ENCODE measurements around the gene FANCC. TPM values are rescaled to one million over a fixed set of nuclear protein-coding genes. Genes with fewer than 3 reads are reported as not detected.

The FANCC gene
- total and polyA plus RNA-seq, 2 of the 4 experiments (the other 2 are of a cell fraction): 4.7 to 6.3 TPM

- Histone ChIP-seq H3K56ac (ENCODE audit: extremely low read depth, insufficient read depth, low read length) (no peak overlapping the region), H3K4me2 (ENCODE audit: low read depth, low read length) (no peak overlapping the region), H2BK15ac (ENCODE audit: low read depth, low read length) (no peak overlapping the region), H3K4me1 (ENCODE audit: control insufficient read depth, insufficient read depth, low read length) (peaks cover 6% of the 10 kb centered on the region; the same call in 1 of the 2 replicates), H3K79me1 (ENCODE audit: low read depth in 1 of 2, low read length in 2 of 2) (no peaks in the 10 kb centered on the region), H2BK20ac (ENCODE audit: low read depth, low read length) (no peak overlapping the region), H4K91ac (ENCODE audit: insufficient read depth, low read depth, low read length) (no peak overlapping the region), H4K20me1 (ENCODE audit: insufficient read depth, low read length) (no peaks in the 10 kb centered on the region), H2BK120ac (ENCODE audit: low read depth, low read length) (no peak overlapping the region), H3K9ac (ENCODE audit: low read depth, low read length) (no peak overlapping the region), H2AK9ac (replicated peaks; ENCODE audit: low read depth, low read length, poor library complexity) (no peak overlapping the region), H2AK5ac (ENCODE audit: low read depth, low read length) (no peak overlapping the region), H3K18ac (ENCODE audit: low read depth, low read length) (no peak overlapping the region), H3K4me3 (ENCODE audit: insufficient read depth, low read depth, low read length) (no peak overlapping the region), H3K36me3 (ENCODE audit: control insufficient read depth, insufficient read depth, low read length) (no peaks in the 10 kb centered on the region), H3K9me3 (ENCODE audit: control insufficient read depth, insufficient read depth, low read length) (no peaks in the 10 kb centered on the region), H3K23ac (ENCODE audit: low read depth, low read length) (0 out of 2 replicates have a peak overlapping the region, but pooled peaks have one; percentile 25), H4K8ac (ENCODE audit: low read depth in 2 of 2, low read length in 2 of 2) (no peak overlapping the region), H3K27ac (ENCODE audit: insufficient read depth, low read length) (no peak overlapping the region), H2AFZ (replicated peaks; ENCODE audit: low read length, poor library complexity) (no peak overlapping the region), H2BK5ac (ENCODE audit: low read depth, low read length, poor library complexity, severe bottlenecking) (no peak overlapping the region), H3K4ac (ENCODE audit: low read depth, low read length) (no peak overlapping the region), H3K27me3 (ENCODE audit: control insufficient read depth, insufficient read depth, low read length) (no peaks in the 10 kb centered on the region), H4K5ac (ENCODE audit: low read depth, low read length) (no peak overlapping the region), H3K9me1 (ENCODE audit: insufficient read depth, low read length) (0 out of 2 replicates have a peak, but pooled peaks cover 4% of the 10 kb centered on the region), H3K14ac (replicated peaks; ENCODE audit: low read depth, low read length) (0 out of 2 replicates have a peak overlapping the region, but pooled peaks have one; percentile 13)
- BruUV-seq (replicated peaks): no TSS peak
- WGBS, 2 experiments (ENCODE audit: extremely low coverage in 2 of 2, insufficient read length in 1 of 2): no CpG with 5 or more reads among the region's 2 CpGs
- intact Hi-C loops (cut with micrococcal nuclease): no loop called here
- in situ Hi-C loops (cut with MboI; ENCODE audit: low sequenced_read_pairs): no loop called here
- ATAC-seq (ENCODE audit: low read depth) (no peak), DNase-seq (no peak)
- dilution Hi-C loops (cut with HindIII; ENCODE audit: low sequenced_read_pairs, unreplicated experiment): no loop called here
- ChIA-PET CTCF (no interaction called here), POLR2A (ENCODE audit: unreplicated experiment) (no interaction called here)
- no peak for TF ChIP-seq RCOR1 (IDR thresholded peaks at IDR 0.05; ENCODE audit: insufficient replicate concordance, low read length)
- TF ChIP-seq BHLHE40 (IDR thresholded peaks at IDR 0.05; ENCODE audit: low read depth, low read length): no peak
- TF ChIP-seq RAD21 (IDR thresholded peaks at IDR 0.05; ENCODE audit: low read length): no peak
- TF ChIP-seq FOS (IDR thresholded peaks at IDR 0.05; ENCODE audit: low read depth, low read length): no peak
- TF ChIP-seq NFE2L2 (IDR thresholded peaks at IDR 0.05; ENCODE audit: low read depth, low read length): no peak
- TF ChIP-seq ELK1 (IDR thresholded peaks at IDR 0.05; ENCODE audit: borderline replicate concordance, low read depth, low read length): no peak
- TF ChIP-seq MAFK (IDR thresholded peaks at IDR 0.05; ENCODE audit: low read depth, low read length): no peak
- TF ChIP-seq CHD1 (IDR thresholded peaks at IDR 0.05; ENCODE audit: low read depth, low read length): no peak
- TF ChIP-seq MXI1 (IDR thresholded peaks at IDR 0.05; ENCODE audit: borderline replicate concordance, low read depth, low read length): no peak
- TF ChIP-seq CEBPB (IDR thresholded peaks at IDR 0.05; ENCODE audit: low read depth, low read length): no peak
- TF ChIP-seq USF2 (IDR thresholded peaks at IDR 0.05; ENCODE audit: low read depth, low read length): no peak
- no peak for TF ChIP-seq MAZ (IDR thresholded peaks at IDR 0.05; ENCODE audit: borderline replicate concordance, low read depth, low read length)
- TF ChIP-seq SMC3 (IDR thresholded peaks at IDR 0.05; ENCODE audit: low read depth, low read length): no peak
- no peak for TF ChIP-seq POLR2A (IDR thresholded peaks at IDR 0.05; ENCODE audit: low read depth, low read length)
- TF ChIP-seq RFX5 (IDR thresholded peaks at IDR 0.05; ENCODE audit: low read depth, low read length): no peak
- no peak for TF ChIP-seq CTCF (conservative IDR thresholded peaks at IDR 0.05; ENCODE audit: low read depth, low read length)
These were observed 176.7 kb downstream of the FANCC start for GRCh38 chr9:95140821-95141220.

Measured in IMR-90 (cell line).